Endothelial cell (in vitro differentiated cells): Measurements from ENCODE around the gene SULT1C2. TPM values are rescaled to one million over a fixed set of nuclear protein-coding genes. Genes with fewer than 3 reads are reported as not detected.
"Not testable (repeated sequence)": the region's sequence is repeated elsewhere in the genome, so short reads cannot be mapped to it uniquely, and the experiment has no call there.

ENCODE experiments used
- DNase-seq: peaks from one replicate; pipeline ENCODE4 v3.0.0; 2021; ENCODE audit warnings: low spot score
- H3K27ac Mint-ChIP-seq: one replicate; pipeline ENCODE4 v1.8.0; 2021; ENCODE audit warnings: mixed read lengths, inconsistent platforms; ENCODE audit not compliant: unreplicated experiment
- H3K27me3 Mint-ChIP-seq: one replicate; pipeline ENCODE4 v1.8.0; 2021; ENCODE audit warnings: mild to moderate bottlenecking, moderate library complexity, mixed read lengths, inconsistent platforms; ENCODE audit not compliant: unreplicated experiment
- H3K36me3 Mint-ChIP-seq: one replicate; pipeline ENCODE4 v1.8.0; 2021; ENCODE audit warnings: mild to moderate bottlenecking, low read depth, mixed read lengths, inconsistent platforms; ENCODE audit not compliant: unreplicated experiment
- H3K4me1 Mint-ChIP-seq: one replicate; pipeline ENCODE4 v1.8.0; 2021; ENCODE audit warnings: mild to moderate bottlenecking, mixed read lengths, inconsistent platforms; ENCODE audit not compliant: unreplicated experiment
- H3K4me3 Mint-ChIP-seq: one replicate; pipeline ENCODE4 v1.8.0; 2021; ENCODE audit warnings: mild to moderate bottlenecking, mixed read lengths, inconsistent platforms; ENCODE audit not compliant: unreplicated experiment
- H3K9me3 Mint-ChIP-seq: one replicate; pipeline ENCODE4 v1.8.0; 2021; ENCODE audit warnings: mixed read lengths, inconsistent platforms; ENCODE audit not compliant: unreplicated experiment
- total RNA-seq: library from RNA; stranded (reverse); fragmentation: NEBNext Ultra II Directional; extraction: Animal tissue kit (Norgen Biotek cat#: 25700); gene quantifications from one replicate; pipeline ENCODE4 v1.2.1, GENCODE V29; 2021; ENCODE audit not compliant: unreplicated experiment
- TF ChIP-seq, protein P1 (sequence below): fragments of 200-600 bp; sonication (generic); IDR thresholded peaks from one replicate; pipeline ENCODE4 v1.5.0; 2021; ENCODE audit warnings: antibody characterized with exemption; ENCODE audit not compliant: unreplicated experiment

Gene SULT1C2
- total RNA-seq, 1 donor from 2014 or later: 0.85 TPM

DNA sequence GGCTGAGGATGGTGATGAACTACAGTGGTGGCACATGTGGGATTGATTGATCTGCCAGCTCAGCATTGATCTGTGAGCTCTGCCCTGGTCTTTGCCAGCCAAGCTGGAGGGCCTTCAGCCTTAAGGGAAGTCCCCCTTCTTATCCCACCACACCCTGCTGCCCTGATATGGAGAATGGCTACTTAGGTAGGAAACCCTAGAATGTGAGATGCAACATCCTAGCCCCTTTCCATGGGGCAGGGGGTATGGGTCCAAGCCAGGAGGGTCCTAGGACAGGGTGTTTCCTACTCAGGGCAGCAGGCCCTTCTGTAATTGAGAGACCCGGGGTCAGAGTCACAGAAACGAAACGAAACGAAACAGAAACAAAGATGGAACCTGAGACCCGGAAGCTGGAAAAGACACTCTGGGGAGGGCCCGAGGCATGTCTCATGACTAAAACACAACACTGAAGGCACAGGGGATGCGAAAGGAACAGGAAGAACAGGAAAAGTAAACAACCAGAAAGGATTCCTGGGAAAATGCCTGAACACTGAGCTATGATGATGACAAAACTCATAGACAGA is 16.9 kb upstream of the SULT1C2 start:
- H3K9me3 Mint-ChIP-seq: no peaks in the 10 kb centered on the region
- no peaks in the 10 kb centered on the region for H3K27me3 Mint-ChIP-seq
- peak overlapping the region; percentile 70 for H3K27ac Mint-ChIP-seq
- H3K4me3 Mint-ChIP-seq: no peak overlapping the region
- peaks cover 14% of the 10 kb centered on the region for H3K4me1 Mint-ChIP-seq
- H3K36me3 Mint-ChIP-seq: peaks cover 15% of the 10 kb centered on the region
- DNase-seq: no peak
- TF ChIP-seq, protein P1, sequence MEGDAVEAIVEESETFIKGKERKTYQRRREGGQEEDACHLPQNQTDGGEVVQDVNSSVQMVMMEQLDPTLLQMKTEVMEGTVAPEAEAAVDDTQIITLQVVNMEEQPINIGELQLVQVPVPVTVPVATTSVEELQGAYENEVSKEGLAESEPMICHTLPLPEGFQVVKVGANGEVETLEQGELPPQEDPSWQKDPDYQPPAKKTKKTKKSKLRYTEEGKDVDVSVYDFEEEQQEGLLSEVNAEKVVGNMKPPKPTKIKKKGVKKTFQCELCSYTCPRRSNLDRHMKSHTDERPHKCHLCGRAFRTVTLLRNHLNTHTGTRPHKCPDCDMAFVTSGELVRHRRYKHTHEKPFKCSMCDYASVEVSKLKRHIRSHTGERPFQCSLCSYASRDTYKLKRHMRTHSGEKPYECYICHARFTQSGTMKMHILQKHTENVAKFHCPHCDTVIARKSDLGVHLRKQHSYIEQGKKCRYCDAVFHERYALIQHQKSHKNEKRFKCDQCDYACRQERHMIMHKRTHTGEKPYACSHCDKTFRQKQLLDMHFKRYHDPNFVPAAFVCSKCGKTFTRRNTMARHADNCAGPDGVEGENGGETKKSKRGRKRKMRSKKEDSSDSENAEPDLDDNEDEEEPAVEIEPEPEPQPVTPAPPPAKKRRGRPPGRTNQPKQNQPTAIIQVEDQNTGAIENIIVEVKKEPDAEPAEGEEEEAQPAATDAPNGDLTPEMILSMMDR: no peak

DNA sequence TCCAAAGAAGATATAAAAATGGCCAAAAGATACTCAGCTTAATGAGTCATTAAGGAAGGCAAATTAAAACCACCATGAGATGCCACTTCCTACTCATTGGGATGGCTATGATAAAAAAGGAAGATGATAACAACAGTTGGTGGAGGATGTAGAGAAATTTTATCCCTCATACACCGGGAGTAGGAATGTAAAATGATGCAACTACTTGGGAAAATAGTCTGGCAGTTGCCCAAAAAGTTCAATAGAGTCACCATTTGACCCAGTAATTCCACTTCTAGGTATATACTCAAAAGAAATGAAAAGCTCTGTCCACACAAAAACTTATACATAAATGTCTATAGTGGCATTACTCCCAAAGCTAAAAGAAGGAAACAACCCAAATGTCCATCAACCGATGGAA is 10.1 kb upstream of the SULT1C2 start:
- Mint-ChIP-seq H3K27ac (no peak overlapping the region), H3K4me1 (no peaks in the 10 kb centered on the region), H3K9me3 (no peaks in the 10 kb centered on the region), H3K4me3 (no peak overlapping the region), H3K27me3 (no peaks in the 10 kb centered on the region), H3K36me3 (peaks cover 22% of the 10 kb centered on the region)
- TF ChIP-seq, protein P1: no peak
- no peak for DNase-seq

DNA sequence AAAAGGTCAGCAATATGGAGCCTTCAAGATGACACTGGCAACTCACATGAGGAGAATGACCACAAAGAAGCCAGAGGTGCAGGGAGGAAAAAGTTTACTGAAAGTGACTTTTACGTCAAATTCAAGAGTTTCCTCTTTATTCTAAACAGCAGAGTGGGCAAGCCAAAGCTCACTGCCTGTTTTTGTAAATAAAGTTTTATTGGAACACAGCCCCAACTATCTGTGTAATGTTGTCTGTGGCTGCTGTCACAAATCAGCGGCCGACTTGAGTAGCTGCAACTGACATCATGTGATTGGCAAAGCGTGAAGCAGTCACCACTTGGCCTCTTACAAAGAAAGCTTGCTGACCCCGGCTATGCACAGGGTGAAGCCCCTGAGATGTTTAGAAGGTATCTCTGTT is 9.2 kb upstream of the SULT1C2 start:
- Mint-ChIP-seq H3K4me3 (no peak overlapping the region), H3K36me3 (peaks cover 20% of the 10 kb centered on the region), H3K27me3 (no peaks in the 10 kb centered on the region), H3K4me1 (no peaks in the 10 kb centered on the region), H3K9me3 (no peaks in the 10 kb centered on the region), H3K27ac (no peak overlapping the region)
- TF ChIP-seq, protein P1: no peak
- DNase-seq: no peak

DNA sequence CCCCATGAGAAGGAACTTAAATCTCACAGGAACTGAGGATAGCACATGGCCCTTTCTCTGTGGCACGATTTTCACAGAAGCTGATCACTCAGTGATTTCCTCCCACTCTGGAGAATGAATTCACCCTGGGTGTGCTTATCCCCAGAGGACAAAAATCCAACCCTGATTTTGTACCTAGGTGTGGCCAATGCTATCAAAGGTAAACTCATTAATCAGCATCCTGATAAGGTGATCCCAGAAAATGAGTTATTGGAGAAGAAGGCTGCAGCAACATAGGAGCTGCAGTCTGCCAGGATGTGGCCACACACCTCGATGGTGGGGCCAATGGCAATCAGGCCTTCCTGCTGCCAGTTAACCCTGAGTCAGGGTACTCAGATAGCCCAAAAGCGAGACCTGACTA is 8.2 kb upstream of the SULT1C2 start:
- no peaks in the 10 kb centered on the region for H3K27me3 Mint-ChIP-seq
- no peaks in the 10 kb centered on the region for H3K4me1 Mint-ChIP-seq
- TF ChIP-seq, protein P1: no peak
- no peak overlapping the region for H3K27ac Mint-ChIP-seq
- H3K4me3 Mint-ChIP-seq: no peak overlapping the region
- H3K36me3 Mint-ChIP-seq: peaks cover 19% of the 10 kb centered on the region
- no peaks in the 10 kb centered on the region for H3K9me3 Mint-ChIP-seq
- DNase-seq: no peak

DNA sequence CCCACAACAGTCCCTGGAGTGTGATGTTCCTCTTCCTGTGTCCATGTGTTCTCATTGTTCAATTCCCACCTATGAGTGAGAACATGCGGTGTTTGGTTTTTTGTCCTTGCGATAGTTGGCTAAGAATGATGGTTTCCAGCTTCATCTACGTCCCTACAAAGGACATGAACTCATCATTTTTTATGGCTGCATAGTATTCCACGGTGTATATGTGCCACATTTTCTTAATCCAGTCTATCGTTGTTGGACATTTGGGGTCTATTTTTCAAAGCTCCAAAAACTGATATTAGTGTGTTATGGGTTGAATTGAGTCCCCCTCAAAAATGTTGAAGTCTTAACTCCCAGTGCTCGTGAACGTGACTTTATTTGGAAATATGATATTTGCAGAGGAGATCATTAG is 4.1 kb upstream of the SULT1C2 start:
- H3K27me3 Mint-ChIP-seq, H3K9me3 Mint-ChIP-seq, H3K27ac Mint-ChIP-seq, H3K4me3 Mint-ChIP-seq, DNase-seq: not testable (repeated sequence)
- H3K4me1 Mint-ChIP-seq: peaks cover 22% of the 10 kb centered on the region
- peaks cover 22% of the 10 kb centered on the region for H3K36me3 Mint-ChIP-seq

DNA sequence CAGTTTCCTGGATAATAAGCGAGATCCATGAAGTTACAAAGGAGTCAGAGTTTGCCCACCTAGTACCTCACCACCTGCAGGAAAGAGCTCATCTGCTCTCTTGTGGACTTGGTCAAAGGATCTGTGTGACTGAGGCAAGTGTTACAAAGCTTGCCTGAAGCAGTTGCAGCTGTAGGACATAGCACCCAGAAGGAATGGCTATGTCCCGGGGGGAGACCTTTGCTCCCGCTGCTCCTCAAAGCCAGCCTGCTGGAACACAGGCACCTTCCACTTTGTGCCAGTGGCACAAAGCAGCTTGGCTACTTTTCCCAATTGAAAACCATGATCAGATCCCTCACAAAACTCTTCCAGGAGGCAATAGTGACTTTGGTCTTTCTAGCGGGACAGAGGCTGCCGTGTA is 3.1 kb upstream of the SULT1C2 start:
- H3K27me3 Mint-ChIP-seq: peaks cover 7% of the 10 kb centered on the region
- H3K4me1 Mint-ChIP-seq: peaks cover 28% of the 10 kb centered on the region
- peaks cover 27% of the 10 kb centered on the region for H3K36me3 Mint-ChIP-seq
- no peak overlapping the region for H3K4me3 Mint-ChIP-seq
- no peak for DNase-seq
- no peak overlapping the region for H3K27ac Mint-ChIP-seq
- TF ChIP-seq, protein P1: no peak
- no peaks in the 10 kb centered on the region for H3K9me3 Mint-ChIP-seq
